ENCODE data around the gene FOXR1.

DNA sequence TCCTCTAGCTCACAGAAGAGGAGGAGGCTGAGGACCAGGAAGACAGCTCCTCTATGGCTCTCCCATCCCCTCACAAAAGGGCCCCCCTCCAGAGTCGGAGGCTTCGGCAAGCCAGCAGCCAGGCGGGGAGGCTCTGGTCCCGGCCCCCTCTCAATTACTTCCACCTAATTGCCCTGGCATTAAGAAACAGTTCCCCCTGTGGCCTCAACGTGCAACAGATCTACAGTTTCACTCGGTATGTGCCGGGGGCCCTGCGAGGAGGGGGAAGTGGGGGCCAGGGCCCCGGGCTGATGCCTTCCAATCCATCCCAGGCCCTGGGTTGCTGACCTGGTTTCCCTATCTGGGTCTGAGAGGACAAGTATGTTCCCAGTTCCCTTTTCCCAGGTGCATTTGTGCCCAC lies 7.9 kb downstream of the FOXR1 start:
- TF ChIP-seq ZNF274 (IDR thresholded peaks at IDR 0.05; ENCODE audit: low read depth, low read length), result no peak
- TF ChIP-seq YY1 (IDR thresholded peaks at IDR 0.05; ENCODE audit: insufficient read depth, insufficient read length), result no peak

Measured in NT2/D1 (cell line).